HL-60 (cell line): Measurements from ENCODE around the gene ZMIZ2.
"Not testable (repeated sequence)": the region's sequence is repeated elsewhere in the genome, so short reads cannot be mapped to it uniquely, and the experiment has no call there.

Experiments
- DNase-seq, 2 experiments: peaks; one replicate each; pipeline ENCODE4 v3.0.0-alpha.2; 2010 to 2020; ENCODE audit warnings: low read depth in 1 of 2, low spot score in 1 of 2
- H3K27ac ChIP-seq: fragments of 250-450 bp; sonication (Bioruptor Pico); replicated peaks from 2 replicates; pipeline ENCODE4 v1.5.1; 2020; ENCODE audit warnings: mild to moderate bottlenecking, moderate library complexity
- H3K27me3 ChIP-seq: fragments of 250-450 bp; sonication (Bioruptor Pico); 2 replicates; pipeline ENCODE4 v1.5.1; 2021; ENCODE audit warnings: mild to moderate bottlenecking, moderate library complexity; ENCODE audit not compliant: insufficient read depth, poor library complexity, severe bottlenecking
- H3K4me3 ChIP-seq: replicated peaks from 2 replicates; pipeline ENCODE4 v1.5.1; 2011; ENCODE audit warnings: mild to moderate bottlenecking, control low read depth, low read length; ENCODE audit not compliant: insufficient read depth
- CTCF ChIP-seq: IDR thresholded peaks from one replicate; pipeline ENCODE4 v1.5.1; 2011; ENCODE audit warnings: low read length, control low read depth, inconsistent platforms; ENCODE audit not compliant: insufficient read depth
- GABPA ChIP-seq: IDR thresholded peaks from 2 replicates; pipeline ENCODE4 v1.6.1; 2012; ENCODE audit warnings: low read depth
- POLR2AphosphoS5 ChIP-seq: IDR thresholded peaks from 2 replicates; pipeline ENCODE4 v1.6.1; 2012; ENCODE audit warnings: low read depth
- SPI1 ChIP-seq: IDR thresholded peaks from 2 replicates; pipeline ENCODE4 v1.6.1; 2012; ENCODE audit warnings: low read depth, mild to moderate bottlenecking, borderline replicate concordance
- TF ChIP-seq, protein P1 (sequence below): IDR thresholded peaks from 2 replicates; pipeline ENCODE4 v1.6.1; 2012; ENCODE audit warnings: low read depth; ENCODE audit not compliant: insufficient replicate concordance

ZMIZ2 gene

GRCh38 chr7:44776211-44776610 lies 27.6 kb downstream of the ZMIZ2 start:
- TF ChIP-seq, protein P1, sequence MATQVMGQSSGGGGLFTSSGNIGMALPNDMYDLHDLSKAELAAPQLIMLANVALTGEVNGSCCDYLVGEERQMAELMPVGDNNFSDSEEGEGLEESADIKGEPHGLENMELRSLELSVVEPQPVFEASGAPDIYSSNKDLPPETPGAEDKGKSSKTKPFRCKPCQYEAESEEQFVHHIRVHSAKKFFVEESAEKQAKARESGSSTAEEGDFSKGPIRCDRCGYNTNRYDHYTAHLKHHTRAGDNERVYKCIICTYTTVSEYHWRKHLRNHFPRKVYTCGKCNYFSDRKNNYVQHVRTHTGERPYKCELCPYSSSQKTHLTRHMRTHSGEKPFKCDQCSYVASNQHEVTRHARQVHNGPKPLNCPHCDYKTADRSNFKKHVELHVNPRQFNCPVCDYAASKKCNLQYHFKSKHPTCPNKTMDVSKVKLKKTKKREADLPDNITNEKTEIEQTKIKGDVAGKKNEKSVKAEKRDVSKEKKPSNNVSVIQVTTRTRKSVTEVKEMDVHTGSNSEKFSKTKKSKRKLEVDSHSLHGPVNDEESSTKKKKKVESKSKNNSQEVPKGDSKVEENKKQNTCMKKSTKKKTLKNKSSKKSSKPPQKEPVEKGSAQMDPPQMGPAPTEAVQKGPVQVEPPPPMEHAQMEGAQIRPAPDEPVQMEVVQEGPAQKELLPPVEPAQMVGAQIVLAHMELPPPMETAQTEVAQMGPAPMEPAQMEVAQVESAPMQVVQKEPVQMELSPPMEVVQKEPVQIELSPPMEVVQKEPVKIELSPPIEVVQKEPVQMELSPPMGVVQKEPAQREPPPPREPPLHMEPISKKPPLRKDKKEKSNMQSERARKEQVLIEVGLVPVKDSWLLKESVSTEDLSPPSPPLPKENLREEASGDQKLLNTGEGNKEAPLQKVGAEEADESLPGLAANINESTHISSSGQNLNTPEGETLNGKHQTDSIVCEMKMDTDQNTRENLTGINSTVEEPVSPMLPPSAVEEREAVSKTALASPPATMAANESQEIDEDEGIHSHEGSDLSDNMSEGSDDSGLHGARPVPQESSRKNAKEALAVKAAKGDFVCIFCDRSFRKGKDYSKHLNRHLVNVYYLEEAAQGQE = no peak
- TF ChIP-seq SPI1 = no peak
- TF ChIP-seq POLR2AphosphoS5 = no peak
- TF ChIP-seq GABPA = no peak
- TF ChIP-seq CTCF = no peak
- DNase-seq = no peak
- no peak overlapping the region for H3K27ac ChIP-seq
- no peak overlapping the region for H3K4me3 ChIP-seq
- H3K27me3 ChIP-seq = no peaks in the 10 kb centered on the region

DNA sequence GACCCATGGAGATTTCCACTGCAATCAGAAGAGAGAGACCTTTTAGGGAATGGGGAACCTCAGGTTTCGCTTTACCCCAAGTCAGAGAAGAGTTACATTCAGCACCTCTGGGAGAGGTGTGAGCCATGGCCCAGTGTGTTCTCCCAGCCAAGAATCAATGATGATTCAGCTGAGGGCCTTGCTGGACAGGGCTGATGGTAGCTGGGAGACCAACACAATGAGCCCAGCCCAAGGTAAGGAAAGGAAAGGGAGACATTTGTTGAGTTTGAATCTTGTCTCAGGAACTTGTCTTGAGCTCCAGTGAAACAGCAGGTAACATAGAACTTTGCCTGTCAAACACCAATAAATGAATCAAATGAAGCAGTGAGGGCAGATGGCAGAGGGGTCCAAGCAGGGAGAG lies 33.8 kb downstream of the ZMIZ2 start:
- Histone ChIP-seq H3K27ac (no peak overlapping the region), H3K4me3 (no peak overlapping the region), H3K27me3 (no peaks in the 10 kb centered on the region)
- TF ChIP-seq CTCF (no peak), SPI1 (no peak), GABPA (no peak), POLR2AphosphoS5 (no peak)
- TF ChIP-seq, protein P1 = no peak
- no peak for DNase-seq

GRCh38 chr7:44783407-44783806 lies 34.8 kb downstream of the ZMIZ2 start:
- no peak overlapping the region for H3K27ac ChIP-seq
- DNase-seq = no peak
- TF ChIP-seq GABPA (no peak), CTCF (no peak)

GRCh38 chr7:44784364-44784763 lies 35.7 kb downstream of the ZMIZ2 start:
- no peaks in the 10 kb centered on the region for H3K27me3 ChIP-seq
- TF ChIP-seq CTCF (no peak), GABPA (no peak), SPI1 (no peak), POLR2AphosphoS5 (no peak)
- TF ChIP-seq, protein P1 = no peak
- no peak overlapping the region for H3K27ac ChIP-seq
- no peak overlapping the region for H3K4me3 ChIP-seq
- DNase-seq = no peak

More at GRCh38 chr7:44783407-44783806, 34.8 kb downstream of the ZMIZ2 start:
- no peak overlapping the region for H3K4me3 ChIP-seq
- H3K27me3 ChIP-seq = no peaks in the 10 kb centered on the region

DNA sequence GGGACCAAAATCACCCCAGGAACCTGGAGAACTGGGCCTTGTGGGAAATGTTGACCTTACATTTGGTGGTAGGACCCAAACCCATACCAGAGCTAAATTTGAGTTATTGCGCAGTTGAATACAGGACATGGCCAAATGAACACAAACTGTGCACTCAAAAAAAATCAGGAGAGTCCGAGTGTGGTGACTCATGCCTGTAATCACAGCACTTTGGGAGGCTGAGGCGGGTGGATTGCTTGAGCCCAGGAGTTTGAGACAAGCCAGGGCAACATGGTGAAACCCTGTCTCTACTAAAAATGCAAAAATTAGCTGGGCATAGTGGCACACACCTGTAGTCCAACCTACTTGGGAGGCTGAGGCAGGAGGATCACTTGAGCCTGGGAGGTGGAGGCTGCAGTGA lies 36.6 kb downstream of the ZMIZ2 start:
- H3K4me3 ChIP-seq, H3K27me3 ChIP-seq, H3K27ac ChIP-seq, DNase-seq: not testable (repeated sequence)
